NCI-H2081 treated with DMSO at 0.1 percent for 48 hours (cell line): ENCODE data around the gene DCLK1.
A peak's percentile ranks its signal among the peaks of the same experiment; 100 is the strongest.

ENCODE experiments used
- DNase-seq: peaks from one replicate; lab custom pipeline; 2025; lab: John Stamatoyannopoulos, UW

The DCLK1 gene

DNA sequence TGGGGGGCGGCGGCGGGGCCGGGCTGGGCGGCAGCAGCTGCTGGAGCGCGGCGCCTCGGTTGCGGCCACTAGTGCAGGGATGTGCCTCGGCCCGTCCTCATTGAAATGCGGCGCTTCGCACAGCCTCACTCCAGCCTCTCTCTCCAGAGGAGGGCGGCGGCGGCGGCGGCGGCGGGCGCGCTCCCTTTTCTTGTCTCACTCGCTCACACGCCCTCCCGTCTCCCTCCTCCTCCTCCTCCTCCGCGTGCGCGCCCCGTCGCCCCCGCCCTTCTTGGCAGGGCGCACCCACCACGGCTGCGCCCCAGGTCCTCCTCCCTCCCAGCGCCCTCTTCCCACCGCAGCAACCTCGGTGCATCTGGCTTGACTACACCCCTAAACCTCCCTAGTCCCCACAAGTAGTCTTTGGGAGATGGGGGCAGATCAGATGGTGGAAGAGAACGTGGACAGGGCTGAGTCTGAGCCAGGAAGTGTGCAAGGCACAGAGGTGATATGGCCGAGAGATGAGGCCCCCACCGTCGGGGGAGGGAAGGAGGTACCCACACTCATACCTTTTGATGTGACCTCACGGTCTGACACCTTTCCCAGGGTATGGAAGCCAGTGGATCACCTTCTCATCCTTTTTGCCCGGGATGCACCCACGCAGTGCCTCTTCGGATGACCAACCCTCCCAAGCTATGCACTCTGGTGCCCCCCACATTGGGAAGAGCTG lies at the start of gene DCLK1:
Gene DCLK1, minus strand, starts transcription at position 161 of the 709 bp plus-strand sequence.
- no peak for DNase-seq

DNA sequence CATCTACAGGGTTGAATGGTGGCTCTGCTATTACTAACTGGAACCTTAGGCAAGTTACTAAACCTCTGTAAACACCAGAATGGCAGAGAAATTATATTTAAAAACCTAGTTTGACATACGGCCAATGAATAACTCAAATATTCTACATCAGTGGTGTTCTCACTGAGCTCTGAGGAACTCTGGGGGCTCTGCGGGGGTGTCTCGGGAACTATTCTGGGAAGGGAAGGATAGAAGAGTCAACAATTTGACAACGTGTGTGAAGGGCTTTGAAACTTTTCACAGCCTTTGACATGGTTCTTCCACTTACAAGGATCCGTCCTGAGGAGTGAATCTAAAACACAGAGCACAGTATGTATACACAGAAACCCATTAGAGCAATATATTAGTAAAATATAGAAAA lies 44.4 kb upstream of the DCLK1 start:
- no peak for DNase-seq

DNA sequence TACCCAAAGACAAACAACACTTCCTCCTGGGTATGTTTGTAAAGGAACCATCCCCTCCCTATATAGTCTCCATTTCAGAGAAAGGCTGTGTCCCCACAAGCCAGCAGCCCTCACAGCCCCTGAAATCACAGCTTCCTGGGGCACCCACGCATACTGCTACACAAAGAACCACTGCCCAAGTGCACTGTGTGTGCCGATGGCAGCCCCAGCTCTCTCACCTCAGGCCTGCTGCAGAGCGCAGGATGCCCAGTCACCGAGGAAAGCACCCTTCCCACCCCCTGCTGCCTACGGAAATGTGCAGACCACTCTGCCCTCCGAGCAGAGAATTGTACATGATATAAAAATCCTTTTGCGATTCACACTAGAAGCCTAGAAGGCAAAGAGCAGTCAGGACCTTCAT lies 43.7 kb upstream of the DCLK1 start:
- DNase-seq: no peak

DNA sequence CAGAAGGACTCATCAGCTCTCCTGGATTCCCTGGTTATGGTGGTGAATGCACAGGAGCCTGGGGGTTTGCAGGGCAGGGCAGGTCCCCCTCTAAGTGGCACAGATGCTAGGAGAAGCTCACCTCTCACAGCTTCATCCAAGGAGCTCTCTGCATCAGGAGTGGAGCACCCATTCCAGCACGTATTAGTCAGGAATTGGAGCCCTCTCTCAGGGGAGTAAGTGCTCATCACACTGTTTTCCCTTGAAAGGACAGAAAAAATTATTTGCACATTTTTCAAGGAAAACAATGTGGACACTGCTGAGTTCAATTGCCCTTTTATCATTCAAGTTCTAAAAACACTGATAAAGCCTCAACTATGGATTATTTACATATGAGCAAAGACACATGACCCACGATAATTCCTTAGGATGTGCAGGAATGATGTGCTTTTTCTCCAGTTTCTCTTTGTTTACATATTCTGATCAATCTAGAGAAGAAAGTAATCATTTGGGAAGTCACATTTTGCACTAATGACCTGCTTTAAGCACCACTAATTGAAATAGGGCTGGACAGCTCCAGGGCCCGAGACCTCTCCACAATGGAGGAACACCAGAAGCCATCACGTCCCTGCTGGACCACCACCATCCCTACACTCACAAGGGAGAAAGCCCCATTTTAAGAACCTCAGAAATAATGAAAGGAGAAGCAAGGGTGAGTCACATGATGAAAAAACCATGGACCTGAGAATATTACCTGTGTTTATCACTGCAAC lies 42.6 kb upstream of the DCLK1 start:
- DNase-seq: no peak

DNA sequence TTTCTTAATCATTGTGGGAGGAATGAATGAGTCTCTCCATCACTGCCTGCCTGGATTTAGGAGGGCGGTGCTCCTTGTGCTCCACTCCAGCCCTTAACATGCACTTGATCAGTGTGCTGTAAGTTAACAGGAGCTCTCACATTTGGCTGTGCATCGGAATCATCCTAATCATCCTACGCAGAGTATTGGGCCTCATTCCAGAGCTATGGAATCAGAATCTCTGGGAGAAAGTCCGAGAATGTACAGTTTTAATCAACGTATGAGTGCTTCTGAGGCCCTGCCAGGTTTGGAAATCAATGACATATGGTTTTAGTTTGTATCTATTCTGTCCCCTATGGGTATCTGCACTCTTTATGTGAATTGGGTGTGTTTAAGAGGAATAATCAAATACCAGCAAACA lies 34.9 kb upstream of the DCLK1 start:
- no peak for DNase-seq

DNA sequence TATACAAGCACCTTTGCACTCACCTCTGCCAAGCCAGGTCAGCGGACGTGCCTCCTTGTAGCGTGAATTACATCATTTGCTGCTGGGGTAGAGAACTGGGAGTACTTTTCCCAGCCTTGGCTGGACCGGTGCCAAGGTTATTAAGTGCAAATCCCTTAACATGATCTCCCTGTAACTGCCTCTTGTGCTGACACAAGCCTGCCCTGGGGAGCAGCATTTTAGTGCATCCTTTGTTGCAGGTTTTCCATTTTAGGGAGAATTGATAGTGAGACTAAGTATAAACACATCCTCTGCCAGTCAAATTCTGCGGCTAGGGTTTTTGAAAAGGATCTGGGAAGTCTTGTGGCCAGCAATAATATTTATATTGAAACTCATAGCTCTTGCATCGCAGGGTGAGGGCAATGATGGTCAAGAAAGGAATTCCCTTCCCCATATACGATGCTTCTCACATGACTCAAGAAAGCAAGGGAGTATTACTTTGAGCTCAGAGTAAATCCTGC lies 32.7 kb upstream of the DCLK1 start:
- peak; percentile 15 for DNase-seq

DNA sequence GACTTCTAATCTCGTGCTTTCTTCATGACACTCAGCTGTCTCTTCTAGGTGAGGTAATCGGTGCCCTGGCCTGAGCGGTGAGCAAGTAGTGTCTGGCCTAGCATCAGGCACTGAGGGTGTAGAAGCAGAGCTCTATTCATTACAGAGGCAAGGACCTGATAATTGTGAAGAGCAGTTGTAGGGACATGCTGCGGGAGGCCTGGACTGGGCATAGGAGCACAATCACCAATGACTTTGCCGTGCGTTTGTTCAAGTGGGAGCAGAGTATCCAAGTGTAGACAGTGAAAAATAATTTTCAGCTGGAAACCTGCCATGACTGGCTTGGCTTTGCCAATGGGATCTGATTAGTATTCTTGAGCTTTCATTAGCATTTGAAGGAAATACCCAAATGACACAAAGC lies 32.1 kb upstream of the DCLK1 start:
- no peak for DNase-seq

DNA sequence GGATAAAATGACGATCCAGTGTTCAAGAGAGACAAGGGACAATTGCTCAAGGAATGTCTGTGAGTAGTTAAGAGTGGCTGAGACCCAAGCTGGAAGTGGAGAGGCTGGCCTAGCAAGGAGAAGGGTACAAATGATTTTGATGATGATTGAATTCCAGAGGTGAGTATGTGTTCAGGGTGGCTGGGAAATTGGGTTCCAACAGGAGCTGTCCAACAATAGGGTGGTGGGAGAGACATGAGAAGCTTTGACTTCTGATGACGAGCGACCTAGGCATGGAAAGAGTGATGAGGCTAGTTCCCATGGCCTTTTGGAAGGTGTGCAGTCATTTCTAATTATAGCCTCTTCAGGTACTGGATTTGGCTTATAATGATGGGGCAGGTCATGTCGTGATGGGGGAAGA lies 29.1 kb upstream of the DCLK1 start:
- no peak for DNase-seq

DNA sequence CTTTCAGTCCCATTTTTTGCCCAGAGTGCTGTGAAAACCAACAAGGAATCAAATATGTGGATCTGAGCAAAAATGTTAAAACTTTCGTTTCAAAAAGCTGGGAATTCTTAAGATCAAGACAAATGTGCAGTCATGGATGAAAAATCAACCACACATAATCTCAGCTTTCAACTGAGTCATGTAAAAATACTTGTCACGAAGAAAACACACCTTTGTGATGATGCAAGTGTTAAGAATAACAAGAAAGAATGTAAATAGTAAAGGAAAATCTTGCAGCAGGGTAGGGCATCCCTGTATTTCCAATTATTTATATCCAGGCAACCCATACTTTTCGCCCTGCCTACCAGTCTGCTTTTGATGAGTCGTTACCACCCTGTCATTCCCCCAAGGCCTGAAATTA lies 27.4 kb upstream of the DCLK1 start:
- no peak for DNase-seq

DNA sequence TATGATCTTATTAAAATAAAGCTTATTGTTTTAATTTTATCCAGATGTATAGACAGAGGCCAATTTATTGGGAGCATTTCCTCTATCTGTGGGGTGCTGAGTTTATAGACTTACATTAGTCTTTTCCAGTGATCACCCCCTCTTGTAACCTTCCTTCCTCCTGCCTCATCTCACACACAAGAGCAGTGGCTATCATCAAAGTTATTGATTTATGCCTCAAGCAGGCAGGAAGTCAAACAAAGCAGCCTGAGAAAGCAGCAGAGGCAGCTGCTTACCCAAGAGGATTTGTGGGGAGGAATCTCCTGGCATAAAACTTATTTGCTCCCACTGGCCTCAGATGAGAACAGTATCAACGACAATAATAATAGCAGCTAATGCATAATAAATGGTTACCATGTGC lies 26.3 kb upstream of the DCLK1 start:
- no peak for DNase-seq

DNA sequence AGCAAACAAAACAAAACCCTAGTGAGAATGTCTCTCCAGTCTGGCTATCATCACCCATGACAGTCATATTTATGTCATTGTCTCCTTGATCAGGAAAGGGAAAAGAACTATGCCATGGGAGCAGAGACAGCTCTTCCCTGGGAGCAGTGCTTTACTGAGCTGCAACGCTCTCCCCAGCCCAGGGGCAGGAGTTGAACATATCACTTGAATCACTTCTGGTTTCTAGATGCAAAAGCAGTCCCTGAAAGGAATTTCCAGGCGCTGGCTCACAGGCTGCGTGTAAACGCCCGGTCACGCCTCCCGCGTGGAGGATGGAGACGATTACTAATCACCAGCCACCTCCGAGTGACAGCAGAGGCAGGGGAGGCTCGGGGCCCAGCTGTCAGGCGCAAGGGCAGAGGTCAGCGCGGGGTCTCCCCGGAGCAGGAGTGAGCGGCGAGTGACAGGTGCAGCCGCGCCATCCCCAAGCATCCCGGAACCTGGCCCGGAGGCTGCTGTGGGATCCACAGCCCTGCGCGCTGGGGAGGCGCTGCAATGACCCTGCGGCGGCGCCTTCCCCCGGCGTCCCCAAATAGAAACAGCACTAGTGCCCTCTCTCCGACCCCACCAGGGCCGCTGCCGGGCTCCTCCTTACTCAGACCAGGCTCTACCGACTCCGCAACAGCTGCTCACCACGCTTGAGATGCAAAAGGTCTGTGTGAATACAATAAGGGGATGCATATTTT lies 23.5 kb upstream of the DCLK1 start:
- DNase-seq: no peak

DNA sequence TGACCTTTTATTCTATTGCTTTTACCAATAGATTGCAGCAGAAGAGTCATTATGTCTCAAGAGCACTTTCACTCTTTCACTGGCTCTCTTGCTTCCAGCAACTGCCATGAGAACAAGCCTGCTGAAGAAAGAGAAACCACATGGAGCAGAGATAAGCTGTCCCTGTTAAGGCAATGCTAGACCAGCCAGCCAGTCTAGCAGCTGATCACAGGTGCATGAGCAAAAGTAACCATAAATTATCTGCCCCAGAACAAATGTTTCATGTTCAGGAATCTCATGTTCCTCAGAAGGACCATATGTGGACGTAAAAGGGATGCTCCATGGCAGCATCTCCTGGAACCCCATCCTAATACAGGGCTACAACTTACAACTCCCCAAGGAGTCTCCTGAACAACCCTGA lies 20.4 kb upstream of the DCLK1 start:
- no peak for DNase-seq

DNA sequence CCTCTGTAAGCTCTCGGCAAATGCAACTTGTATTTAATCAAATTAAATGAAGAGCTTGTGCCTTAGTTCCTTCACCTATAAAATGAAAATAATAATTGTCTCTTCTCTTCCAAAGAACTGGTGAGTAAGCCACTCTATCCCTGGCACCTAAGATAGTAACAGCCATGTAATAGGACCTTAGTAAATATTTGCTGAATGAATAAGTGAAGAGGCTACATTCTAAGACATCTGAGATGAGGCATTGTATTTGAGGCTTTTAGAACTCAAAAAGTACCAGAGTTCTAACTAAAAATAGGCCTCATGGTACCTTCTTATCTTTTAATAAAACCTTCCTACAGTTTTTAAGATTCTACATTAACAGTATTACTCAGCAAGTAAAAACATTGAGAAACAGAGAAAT lies 17.3 kb upstream of the DCLK1 start:
- no peak for DNase-seq

DNA sequence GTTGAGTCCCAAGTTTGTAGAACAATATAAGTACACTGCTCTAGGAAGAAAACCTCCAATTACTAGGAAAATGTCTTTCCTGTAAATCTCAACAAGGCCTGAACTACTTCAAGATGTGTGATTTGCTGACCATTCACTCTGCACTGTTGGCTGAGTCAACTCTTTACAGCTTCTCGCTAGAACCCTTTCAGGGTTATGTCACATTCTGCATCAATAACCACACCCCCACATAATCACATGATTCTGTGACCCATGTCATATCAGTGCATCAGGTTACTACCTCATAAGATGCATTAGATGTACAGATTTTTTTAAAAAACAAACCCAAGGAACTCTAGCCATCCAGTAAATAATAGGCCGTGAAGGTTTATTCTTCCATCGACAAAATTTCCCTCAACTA lies 16.1 kb upstream of the DCLK1 start:
- no peak for DNase-seq

DNA sequence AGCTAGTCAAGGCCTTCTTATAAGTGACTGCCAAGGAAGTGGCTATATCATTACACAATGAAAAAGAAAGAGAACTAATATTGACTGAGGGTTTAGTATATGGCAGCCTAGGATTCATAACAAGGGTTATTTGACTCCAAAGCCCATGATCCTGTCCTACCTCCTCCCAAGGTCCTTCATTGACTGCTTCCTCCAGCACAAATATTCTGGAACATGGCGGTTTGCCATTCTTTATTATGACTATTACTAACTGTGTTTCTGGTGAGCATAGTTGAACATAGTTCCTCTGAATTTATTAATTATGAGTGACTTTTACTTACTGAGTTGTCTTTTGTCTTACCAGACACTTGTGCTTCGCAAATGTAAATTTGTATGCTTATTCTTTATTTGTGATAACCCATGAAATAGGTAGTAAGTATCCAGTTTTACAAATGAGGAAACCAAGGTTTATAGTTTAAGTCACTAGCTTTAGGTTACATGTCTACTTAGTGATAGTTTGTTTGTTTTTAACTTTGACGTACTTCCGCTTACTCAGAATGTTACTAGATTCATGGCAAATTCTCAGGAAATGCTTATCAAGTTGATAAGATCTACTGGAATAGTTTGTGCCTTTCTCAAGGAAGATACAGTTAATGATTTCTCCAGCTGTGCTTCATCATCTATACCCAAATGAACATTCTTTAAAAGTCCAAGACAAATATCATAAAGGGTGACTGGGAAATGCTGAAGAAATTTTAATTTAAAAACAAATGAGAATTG lies 15.5 kb upstream of the DCLK1 start:
- DNase-seq: no peak

DNA sequence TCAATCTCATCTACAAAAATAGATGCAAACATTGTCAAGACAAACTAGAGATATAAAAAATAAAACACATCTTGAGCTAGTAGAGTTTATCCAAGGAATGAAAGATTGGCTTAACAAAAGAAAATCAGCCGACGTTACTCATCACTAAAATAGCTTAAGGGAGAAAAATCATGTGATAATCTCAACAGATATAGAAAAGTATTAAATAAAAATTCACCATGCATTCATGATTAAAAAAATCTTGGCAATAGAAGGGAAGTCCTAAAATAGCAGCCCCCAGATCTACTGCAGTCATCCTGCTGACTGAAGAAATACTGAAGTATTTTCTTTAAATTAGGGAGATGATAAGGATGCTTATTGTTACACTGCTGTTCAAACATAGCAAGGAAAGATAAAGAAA lies 12.6 kb upstream of the DCLK1 start:
- DNase-seq: no peak

DNA sequence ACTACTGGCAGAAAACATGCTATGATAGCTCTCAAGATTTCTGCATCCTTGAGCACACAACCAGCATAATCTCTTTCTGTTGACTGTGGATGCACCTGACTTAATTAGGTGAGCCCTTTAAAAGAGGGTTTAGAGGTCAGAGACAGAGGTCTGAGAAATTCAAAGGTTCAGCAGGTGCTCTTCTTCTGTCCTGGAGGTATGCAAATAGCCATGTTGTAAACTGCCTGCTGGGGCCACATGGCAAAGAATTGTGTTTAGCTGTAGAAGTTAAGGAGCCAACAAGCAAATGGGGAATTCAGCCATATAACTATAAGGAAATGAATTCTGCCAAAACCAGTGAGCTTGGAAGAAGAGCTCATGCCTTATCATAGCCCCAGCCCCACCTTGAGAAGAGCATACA lies 11.6 kb upstream of the DCLK1 start:
- no peak for DNase-seq

DNA sequence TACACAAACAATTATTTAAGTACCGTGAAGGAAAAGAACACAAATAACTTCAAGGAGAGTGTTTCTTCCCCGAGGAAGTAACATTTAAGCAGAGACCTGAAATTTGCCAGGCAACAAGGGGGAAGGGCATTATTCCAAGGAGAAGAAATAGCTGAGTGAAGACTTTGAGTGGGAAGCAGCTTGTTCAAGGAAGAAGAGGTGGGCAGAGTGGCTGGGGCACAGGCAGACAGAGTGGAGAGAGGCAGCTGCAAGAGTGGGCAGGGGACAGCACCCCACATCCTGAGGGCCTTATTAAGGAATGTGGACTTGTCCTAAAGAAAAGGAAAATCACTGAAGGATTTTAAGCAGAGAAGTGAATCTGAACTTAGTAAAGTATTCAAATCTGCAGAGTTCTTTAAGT lies 4.7 kb upstream of the DCLK1 start:
- no peak for DNase-seq

DNA sequence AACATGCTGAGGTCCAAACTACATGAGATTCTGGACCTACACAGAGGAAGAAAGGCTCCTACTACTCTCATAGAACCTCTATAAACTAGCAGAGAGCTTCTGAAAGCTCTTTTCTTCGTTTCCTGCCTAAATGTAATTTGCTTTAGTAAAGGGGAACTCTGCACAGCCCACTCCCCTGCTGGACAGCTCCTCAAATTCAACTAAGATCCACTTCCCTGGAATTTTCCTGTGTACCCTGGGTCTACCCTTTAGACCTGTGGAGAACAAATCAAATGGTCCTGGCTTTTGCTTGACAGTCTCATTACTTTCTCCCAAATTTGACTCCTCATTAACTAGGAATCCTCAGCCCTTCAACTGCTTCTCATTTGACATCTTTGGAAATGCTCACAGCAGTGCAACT lies 3.5 kb upstream of the DCLK1 start:
- no peak for DNase-seq

DNA sequence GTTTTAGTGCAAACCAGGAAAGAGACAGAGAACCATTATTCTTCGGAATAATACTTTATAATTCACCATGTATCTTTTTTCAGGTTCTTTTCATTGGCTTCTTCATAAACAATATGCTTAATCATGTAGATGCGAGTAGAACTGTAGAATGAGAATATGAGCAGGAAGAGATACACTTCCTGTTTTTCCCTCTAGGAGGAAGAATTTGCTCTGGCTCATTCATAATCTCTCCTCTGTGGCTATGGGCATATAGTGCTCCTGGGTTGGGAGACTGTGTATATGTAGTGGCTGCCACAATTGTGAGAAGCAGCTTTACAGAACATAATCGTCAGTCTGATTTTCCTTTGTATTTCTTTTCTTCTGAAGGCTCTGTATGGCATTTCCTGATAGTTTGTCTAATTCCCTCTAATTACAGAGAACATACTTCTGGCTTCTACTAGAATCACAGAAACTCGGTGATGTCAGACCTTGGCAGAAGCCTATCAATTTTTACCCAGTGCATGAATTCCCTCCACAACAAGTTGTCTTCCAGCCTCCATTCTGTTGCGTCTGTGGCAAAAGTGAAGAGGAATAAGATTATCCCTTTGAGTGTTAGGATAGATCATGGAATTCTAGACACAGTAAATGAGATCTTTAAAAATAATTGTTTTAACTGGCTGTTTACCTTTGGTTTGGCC lies 2.9 kb upstream of the DCLK1 start:
- no peak for DNase-seq

DNA sequence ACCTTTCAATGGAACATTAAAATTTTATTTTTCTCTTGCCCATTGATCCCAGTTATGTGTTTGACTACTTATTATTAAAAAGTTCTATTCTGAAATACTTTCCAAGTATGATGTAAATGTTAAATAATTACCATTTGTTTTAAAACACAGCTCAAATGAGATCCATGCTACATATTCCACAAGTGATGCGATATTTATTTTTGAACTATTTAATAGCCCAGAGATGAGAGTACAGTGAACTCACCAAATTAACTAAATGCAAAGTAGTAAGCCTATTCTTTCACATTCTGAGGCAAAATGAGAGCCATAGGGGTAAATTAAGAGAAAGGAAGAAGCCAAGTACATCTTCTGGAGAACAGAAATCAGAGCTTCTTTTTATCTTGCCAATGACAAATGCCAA lies 1.2 kb upstream of the DCLK1 start:
- no peak for DNase-seq

DNA sequence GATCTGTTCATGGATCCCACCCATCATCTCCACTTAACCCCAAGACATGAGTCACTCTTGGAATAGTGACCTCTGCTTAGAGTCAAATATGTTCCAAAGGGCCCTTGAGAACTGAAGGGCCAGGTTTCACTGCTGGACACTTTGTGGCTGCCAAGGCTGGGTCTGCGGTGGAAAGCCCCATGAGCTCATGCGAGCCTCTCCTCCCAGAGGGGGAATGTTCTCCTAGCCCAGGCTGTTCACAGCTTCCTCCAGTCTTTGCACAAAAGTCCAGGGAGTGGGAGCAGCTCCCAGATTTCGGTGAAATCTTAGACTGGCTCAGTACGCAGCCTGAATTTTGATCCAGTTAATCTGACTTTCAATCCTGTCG lies 732 bp upstream of the DCLK1 start:
- DNase-seq: no peak
